22Rv1 (cell line): ENCODE data around the gene STARD3.

Source experiments
- H3K27ac ChIP-seq: fragments of 450-650 bp; 2 replicates; pipeline ENCODE4 v1.5.1; 2017
- CTCF ChIP-seq: fragments of 450-650 bp; IDR thresholded peaks from 2 replicates; pipeline ENCODE4 v1.5.1; 2017; ENCODE audit warnings: mild to moderate bottlenecking
- ZFX ChIP-seq: fragments of 450-650 bp; IDR thresholded peaks from 2 replicates; pipeline ENCODE4 v1.6.1; 2017; ENCODE audit warnings: antibody characterized with exemption, borderline replicate concordance

Gene STARD3

GRCh38 chr17:39700148-39700987 is 63.4 kb downstream of the STARD3 start:
- H3K27ac ChIP-seq: peak overlapping the region; percentile 90
- TF ChIP-seq ZFX: no peak
- TF ChIP-seq CTCF: no peak

GRCh38 chr17:39701012-39701783 is 64.3 kb downstream of the STARD3 start:
- no peak for TF ChIP-seq CTCF
- no peak for TF ChIP-seq ZFX
- peak overlapping the region; percentile 90 for H3K27ac ChIP-seq

- peak overlapping the region; percentile 90 for H3K27ac ChIP-seq
- no peak for TF ChIP-seq CTCF
- TF ChIP-seq ZFX: no peak
Measured at GRCh38 chr17:39701784-39702422, 65.0 kb downstream of the STARD3 start.

- peak overlapping the region; percentile 90 for H3K27ac ChIP-seq
- TF ChIP-seq CTCF (no peak), ZFX (no peak)
Measured at GRCh38 chr17:39702901-39703893, 66.3 kb downstream of the STARD3 start.

- peak overlapping the region; percentile 90 for H3K27ac ChIP-seq
- TF ChIP-seq CTCF (no peak), ZFX (no peak)
Measured at GRCh38 chr17:39703913-39704312, 67.0 kb downstream of the STARD3 start.

- H3K27ac ChIP-seq: peak overlapping the region; percentile 90
- TF ChIP-seq CTCF (no peak), ZFX (no peak)
Measured at GRCh38 chr17:39704821-39705551, 68.0 kb downstream of the STARD3 start.
